HG02840 (cell line): Measurements from ENCODE around the gene SOX30.

ENCODE experiments used
- ATAC-seq: cut with Tn5 transposase; IDR thresholded peaks from one replicate; pipeline ENCODE4 v1.9.1; 2021; ENCODE audit warnings: mild to moderate bottlenecking, moderate library complexity, moderate number of reproducible peaks; ENCODE audit not compliant: unreplicated experiment, low FRiP score

The SOX30 gene

GRCh38 chr5:157610990-157611389 lies 41.2 kb downstream of the SOX30 start:
- no peak for ATAC-seq

- no peak for ATAC-seq
Measured at GRCh38 chr5:157608972-157609565, 43.2 kb downstream of the SOX30 start.

- no peak for ATAC-seq
Measured at GRCh38 chr5:157607371-157608161, 44.7 kb downstream of the SOX30 start.

- no peak for ATAC-seq
Measured at GRCh38 chr5:157606046-157606445, 46.2 kb downstream of the SOX30 start.

- no peak for ATAC-seq
Measured at GRCh38 chr5:157603333-157604190, 48.7 kb downstream of the SOX30 start.

GRCh38 chr5:157602505-157602904 lies 49.7 kb downstream of the SOX30 start:
- ATAC-seq: no peak

- ATAC-seq: no peak
Measured at GRCh38 chr5:157600252-157600651, 52.0 kb downstream of the SOX30 start.

GRCh38 chr5:157599565-157599964 lies 52.7 kb downstream of the SOX30 start:
- ATAC-seq: no peak

GRCh38 chr5:157598350-157598936 lies 53.8 kb downstream of the SOX30 start:
- ATAC-seq: no peak

GRCh38 chr5:157597277-157597676 lies 55.0 kb downstream of the SOX30 start:
- no peak for ATAC-seq

- peak; percentile 74 for ATAC-seq
Measured at GRCh38 chr5:157596487-157596886, 55.8 kb downstream of the SOX30 start.

GRCh38 chr5:157594675-157595459 lies 57.4 kb downstream of the SOX30 start:
- ATAC-seq: no peak

GRCh38 chr5:157594257-157594656 lies 58.0 kb downstream of the SOX30 start:
- no peak for ATAC-seq

GRCh38 chr5:157593052-157593757 lies 59.0 kb downstream of the SOX30 start:
- ATAC-seq: no peak

GRCh38 chr5:157592594-157592993 lies 59.6 kb downstream of the SOX30 start:
- ATAC-seq: no peak

- no peak for ATAC-seq
Measured at GRCh38 chr5:157590478-157590877, 61.8 kb downstream of the SOX30 start.

- no peak for ATAC-seq
Measured at GRCh38 chr5:157584628-157585027, 67.6 kb downstream of the SOX30 start.

- ATAC-seq: no peak
Measured at GRCh38 chr5:157582731-157583620, 69.3 kb downstream of the SOX30 start.
